ENCODE data around the gene CLK2.

CLK2 gene

DNA sequence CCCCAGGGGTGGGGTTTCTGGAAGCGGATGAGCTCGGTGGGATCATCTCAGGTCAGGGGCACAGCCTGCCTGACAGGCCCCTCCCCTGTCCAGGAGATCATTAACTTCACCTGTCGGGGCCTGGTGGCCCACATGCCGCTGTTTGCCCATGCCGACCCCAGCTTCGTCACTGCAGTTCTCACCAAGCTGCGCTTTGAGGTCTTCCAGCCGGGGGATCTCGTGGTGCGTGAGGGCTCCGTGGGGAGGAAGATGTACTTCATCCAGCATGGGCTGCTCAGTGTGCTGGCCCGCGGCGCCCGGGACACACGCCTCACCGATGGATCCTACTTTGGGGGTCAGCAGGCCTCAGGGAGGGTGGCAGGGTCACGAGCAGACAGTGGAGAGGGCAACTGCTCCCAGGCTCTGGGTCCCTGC is 12.3 kb upstream of the CLK2 start:
- H3K36me3 Mint-ChIP-seq (ENCODE audit: low read depth): no peaks in the 10 kb centered on the region
- no peak overlapping the region for H3K27ac Mint-ChIP-seq
- H3K9me3 Mint-ChIP-seq: no peaks in the 10 kb centered on the region
- H3K4me1 Mint-ChIP-seq (ENCODE audit: low read depth): no peaks in the 10 kb centered on the region
- H3K27me3 Mint-ChIP-seq (ENCODE audit: low read depth): peaks cover 5% of the 10 kb centered on the region
- no peak overlapping the region for H3K4me3 Mint-ChIP-seq

DNA sequence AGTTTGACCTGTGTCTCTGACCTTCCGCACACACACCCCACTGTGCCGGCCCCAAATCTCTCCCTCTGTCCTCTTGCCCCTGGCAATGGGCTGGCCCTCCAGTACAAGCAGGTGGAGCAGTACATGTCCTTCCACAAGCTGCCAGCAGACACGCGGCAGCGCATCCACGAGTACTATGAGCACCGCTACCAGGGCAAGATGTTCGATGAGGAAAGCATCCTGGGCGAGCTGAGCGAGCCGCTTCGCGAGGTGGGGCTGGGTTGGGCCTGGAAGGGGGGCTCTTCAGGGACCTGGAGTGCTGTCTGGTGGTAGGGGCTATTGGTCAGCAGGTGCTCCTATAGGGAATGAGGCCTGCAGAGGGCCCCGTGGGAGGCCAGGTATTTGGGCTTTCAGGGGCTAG is 11.8 kb upstream of the CLK2 start:
- peaks cover 2% of the 10 kb centered on the region for H3K27me3 Mint-ChIP-seq (ENCODE audit: low read depth)
- no peaks in the 10 kb centered on the region for H3K9me3 Mint-ChIP-seq
- H3K4me1 Mint-ChIP-seq (ENCODE audit: low read depth): no peaks in the 10 kb centered on the region
- no peak overlapping the region for H3K4me3 Mint-ChIP-seq
- no peak overlapping the region for H3K27ac Mint-ChIP-seq
- no peaks in the 10 kb centered on the region for H3K36me3 Mint-ChIP-seq (ENCODE audit: low read depth)

DNA sequence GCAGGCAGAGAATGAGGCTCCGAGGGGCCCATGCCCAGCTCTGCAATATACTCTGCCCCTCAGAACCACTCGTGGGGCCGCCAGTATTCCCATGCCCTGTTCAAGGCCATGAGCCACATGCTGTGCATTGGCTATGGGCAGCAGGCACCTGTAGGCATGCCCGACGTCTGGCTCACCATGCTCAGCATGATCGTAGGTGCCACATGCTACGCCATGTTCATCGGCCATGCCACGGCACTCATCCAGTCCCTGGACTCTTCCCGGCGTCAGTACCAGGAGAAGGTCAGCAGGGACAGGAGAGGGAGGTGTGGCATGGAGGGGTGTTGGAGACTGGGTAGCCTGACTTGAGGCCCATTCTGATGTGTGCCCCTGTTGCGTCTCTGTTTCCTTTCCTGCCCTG is 11.2 kb upstream of the CLK2 start:
- H3K36me3 Mint-ChIP-seq (ENCODE audit: low read depth): no peaks in the 10 kb centered on the region

DNA sequence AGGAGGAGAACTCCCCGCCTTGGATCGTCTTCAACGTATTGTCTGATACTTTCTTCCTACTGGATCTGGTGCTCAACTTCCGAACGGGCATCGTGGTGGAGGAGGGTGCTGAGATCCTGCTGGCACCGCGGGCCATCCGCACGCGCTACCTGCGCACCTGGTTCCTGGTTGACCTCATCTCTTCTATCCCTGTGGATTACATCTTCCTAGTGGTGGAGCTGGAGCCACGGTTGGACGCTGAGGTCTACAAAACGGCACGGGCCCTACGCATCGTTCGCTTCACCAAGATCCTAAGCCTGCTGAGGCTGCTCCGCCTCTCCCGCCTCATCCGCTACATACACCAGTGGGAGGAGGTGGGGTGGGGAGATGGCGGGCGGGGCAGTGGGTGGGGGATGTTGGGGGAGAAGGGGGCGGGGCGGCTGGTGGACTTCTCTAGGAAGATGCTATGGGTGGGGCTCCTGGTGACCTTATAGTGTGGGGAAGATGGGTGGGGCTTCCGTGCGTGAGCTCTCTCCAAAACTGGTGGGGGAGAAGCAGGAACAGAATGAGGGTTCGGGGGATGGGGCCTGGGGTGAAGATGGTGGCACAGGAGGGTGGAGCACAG is 9.3 kb upstream of the CLK2 start:
- no peak overlapping the region for H3K27ac Mint-ChIP-seq
- peaks cover 5% of the 10 kb centered on the region for H3K27me3 Mint-ChIP-seq (ENCODE audit: low read depth)
- no peak overlapping the region for H3K4me3 Mint-ChIP-seq
- H3K9me3 Mint-ChIP-seq: no peaks in the 10 kb centered on the region
- H3K4me1 Mint-ChIP-seq (ENCODE audit: low read depth): peaks cover 4% of the 10 kb centered on the region
- no peaks in the 10 kb centered on the region for H3K36me3 Mint-ChIP-seq (ENCODE audit: low read depth)

More for the DNA sequence above, 11.2 kb upstream of the CLK2 start:
- H3K4me1 Mint-ChIP-seq (ENCODE audit: low read depth): no peaks in the 10 kb centered on the region
- peaks cover 1% of the 10 kb centered on the region for H3K27me3 Mint-ChIP-seq (ENCODE audit: low read depth)
- no peak overlapping the region for H3K4me3 Mint-ChIP-seq
- no peaks in the 10 kb centered on the region for H3K9me3 Mint-ChIP-seq
- H3K27ac Mint-ChIP-seq: no peak overlapping the region

DNA sequence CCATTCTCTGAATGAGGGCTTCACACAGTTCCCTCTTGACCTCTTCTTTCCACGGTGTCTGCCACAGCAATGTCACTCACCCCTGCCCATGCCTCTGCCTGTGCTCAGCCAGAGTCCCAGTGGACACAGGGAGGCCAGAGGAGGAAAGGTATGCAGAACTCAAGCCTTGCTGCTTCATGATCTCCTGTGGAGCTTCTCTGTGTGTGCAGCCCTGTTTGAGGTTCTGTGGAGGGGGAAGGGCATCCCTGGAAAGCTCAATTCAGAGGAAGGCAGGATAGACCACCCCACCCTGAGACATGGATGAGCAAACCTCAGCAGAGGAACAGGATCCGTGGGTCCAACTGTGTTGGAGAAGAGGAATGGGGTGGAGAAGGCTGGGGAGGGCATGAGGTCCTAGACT is 6.0 kb upstream of the CLK2 start:
- Mint-ChIP-seq H3K4me3 (no peak overlapping the region), H3K9me3 (no peaks in the 10 kb centered on the region), H3K27me3 (ENCODE audit: low read depth) (peaks cover 5% of the 10 kb centered on the region), H3K4me1 (ENCODE audit: low read depth) (peaks cover 17% of the 10 kb centered on the region), H3K36me3 (ENCODE audit: low read depth) (no peaks in the 10 kb centered on the region), H3K27ac (no peak overlapping the region)

DNA sequence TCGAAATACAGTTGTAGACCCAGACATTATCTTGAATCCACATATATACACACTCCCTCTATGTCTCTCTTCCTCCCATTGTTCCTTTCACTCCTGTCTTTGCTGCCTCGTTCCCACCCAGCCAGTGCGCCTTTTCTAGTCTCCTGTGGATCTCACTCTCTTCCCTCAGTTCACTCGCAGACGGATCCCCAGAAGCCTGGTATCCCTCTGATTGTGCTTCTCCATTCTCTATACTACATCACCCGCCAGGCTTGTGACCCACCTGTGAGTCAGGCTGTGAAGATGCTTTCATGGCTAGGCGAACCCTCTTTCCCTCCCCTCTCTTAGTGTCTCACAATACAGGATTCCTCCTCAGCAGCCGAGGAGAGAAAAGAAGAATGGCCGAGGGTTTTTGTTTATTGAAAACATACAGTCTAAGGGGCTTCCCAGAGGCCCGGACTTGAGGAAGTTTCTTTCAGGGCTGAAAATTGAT is 5.4 kb upstream of the CLK2 start:
- Mint-ChIP-seq H3K36me3 (ENCODE audit: low read depth) (no peaks in the 10 kb centered on the region), H3K4me1 (ENCODE audit: low read depth) (peaks cover 19% of the 10 kb centered on the region), H3K27me3 (ENCODE audit: low read depth) (peaks cover 5% of the 10 kb centered on the region), H3K27ac (no peak overlapping the region), H3K4me3 (peak overlapping the region; percentile 74), H3K9me3 (no peaks in the 10 kb centered on the region)

DNA sequence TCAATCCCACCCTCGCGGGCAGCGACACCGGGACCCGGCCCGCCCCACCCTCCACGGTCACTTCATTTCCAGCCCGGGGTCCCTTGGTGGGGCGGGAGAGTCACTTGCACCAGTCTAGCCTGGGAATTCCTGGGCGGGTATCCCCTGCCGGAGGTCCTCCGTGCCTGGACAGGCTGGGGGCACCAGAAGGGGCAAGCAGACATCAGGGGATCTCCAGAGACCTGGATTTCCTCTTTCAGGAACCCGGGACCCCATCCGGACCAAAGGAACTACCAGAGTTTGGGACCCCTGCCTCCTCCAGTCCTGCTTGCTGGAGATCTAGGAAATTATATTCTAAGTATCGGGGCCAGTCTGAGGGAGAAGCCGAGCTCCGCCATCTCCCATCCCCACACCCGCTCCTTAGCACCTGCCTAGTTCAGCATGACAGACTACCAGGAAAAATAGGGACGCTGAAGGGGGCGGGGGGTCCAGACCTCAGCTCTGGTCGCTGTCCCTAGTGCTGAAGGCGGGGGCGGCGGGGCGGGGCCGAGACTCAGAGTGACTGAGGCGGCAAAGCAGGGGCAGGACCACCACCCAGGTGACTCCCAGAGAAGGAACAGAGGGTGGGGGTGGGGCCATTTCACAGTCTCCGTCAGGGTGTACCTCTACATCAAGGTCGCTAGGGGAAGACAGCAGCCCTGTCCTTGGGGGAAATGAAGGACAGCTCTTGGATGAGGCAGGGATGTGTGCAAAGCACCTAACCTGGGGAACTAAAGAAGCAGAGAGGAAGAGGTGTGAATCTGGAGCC is 4.8 kb upstream of the CLK2 start:
- Mint-ChIP-seq H3K36me3 (ENCODE audit: low read depth) (no peaks in the 10 kb centered on the region), H3K4me1 (ENCODE audit: low read depth) (peaks cover 22% of the 10 kb centered on the region), H3K27me3 (ENCODE audit: low read depth) (peaks cover 5% of the 10 kb centered on the region), H3K27ac (no peak overlapping the region), H3K4me3 (peak overlapping the region; percentile 28), H3K9me3 (no peaks in the 10 kb centered on the region)

DNA sequence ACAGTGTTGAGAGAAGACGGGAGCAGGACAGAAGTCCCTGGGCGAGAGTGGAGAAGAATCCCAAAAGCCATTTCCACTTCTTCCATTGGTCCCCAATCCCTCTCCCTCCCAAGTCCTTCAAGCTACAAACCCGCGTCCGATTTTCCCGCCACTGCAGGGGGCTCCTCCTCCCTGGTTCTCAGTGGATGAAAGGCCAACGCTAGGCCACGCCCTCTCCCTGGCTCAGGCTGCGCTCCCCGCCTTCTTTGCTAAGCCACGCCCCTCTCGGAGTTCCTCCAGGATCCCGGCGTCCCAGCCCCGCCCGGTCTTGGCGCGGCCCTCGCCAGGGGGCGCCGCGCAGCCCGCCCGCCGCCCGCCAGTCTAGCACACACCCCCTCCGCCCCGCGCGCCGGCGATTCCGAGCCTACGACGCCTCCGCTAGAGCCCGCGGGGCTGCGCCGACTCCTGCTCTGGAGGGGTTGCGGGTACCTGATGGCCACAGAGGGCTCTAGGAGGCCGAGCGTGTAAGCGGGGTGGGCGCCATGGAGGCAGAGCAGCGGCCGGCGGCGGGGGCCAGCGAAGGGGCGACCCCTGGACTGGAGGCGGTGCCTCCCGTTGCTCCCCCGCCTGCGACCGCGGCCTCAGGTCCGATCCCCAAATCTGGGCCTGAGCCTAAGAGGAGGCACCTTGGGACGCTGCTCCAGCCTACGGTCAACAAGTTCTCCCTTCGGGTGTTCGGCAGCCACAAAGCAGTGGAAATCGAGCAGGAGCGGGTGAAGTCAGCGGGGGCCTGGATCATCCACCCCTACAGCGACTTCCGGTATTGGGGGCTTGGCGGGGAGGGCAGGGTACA is 4.0 kb upstream of the CLK2 start, which contains the start of gene HCN3:
Gene HCN3 (plus strand): TSS at position 394 of the 832 bp plus-strand sequence. CDS start 128 bp downstream, at position 522.
- H3K4me1 Mint-ChIP-seq (ENCODE audit: low read depth): peaks cover 28% of the 10 kb centered on the region
- peaks cover 5% of the 10 kb centered on the region for H3K36me3 Mint-ChIP-seq (ENCODE audit: low read depth)
- no peaks in the 10 kb centered on the region for H3K9me3 Mint-ChIP-seq
- peak within 1 kb of the TSS; percentile 80 for H3K4me3 Mint-ChIP-seq
- H3K27ac Mint-ChIP-seq: peak within 1 kb of the TSS; percentile 26
- H3K27me3 Mint-ChIP-seq (ENCODE audit: low read depth): peaks cover 5% of the 10 kb centered on the region

DNA sequence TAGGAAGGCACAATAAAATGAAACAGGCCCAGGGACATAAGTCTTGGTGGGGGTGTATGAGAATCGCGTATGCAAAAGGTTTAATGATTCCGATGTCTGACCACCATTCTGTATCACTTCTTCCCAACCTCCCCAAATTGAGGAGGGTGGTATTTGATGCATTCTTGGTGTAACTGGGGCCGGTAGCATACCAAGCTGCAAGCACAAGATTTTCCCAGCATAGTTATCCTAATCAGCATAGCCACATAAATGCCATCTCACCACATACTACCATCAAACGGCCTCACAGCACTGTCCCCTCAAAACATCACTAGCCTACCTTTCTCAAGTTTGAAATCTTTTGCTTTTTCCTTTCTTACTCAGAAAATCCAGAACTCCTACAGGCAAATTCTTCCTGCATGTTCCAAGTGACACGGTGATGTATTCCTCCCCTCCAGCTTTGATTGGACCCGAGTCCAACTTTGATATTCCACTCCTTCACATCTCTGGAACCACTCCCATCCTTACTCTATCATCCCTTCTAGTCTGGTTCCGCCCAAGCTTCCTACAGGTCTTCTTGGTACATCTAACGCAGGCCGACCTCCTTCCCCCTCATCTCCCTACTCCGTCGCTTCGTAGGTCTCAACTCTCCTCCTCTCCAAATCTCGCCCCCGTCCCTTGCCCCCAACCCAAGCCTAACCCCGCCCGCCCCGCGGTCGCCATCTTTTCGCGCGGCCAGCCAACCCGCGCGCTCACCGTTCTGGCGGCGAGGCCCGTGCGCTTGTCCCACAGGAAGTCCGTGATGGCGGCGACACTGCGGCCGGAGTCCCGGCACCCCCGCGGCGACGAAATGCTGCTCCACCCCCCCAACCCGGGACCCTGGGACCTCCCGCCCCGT is 600 bp downstream of the CLK2 start:
- Mint-ChIP-seq H3K27ac (peak overlapping the region; percentile 92), H3K4me3 (peak overlapping the region; percentile 97), H3K27me3 (ENCODE audit: low read depth) (no peaks in the 10 kb centered on the region), H3K4me1 (ENCODE audit: low read depth) (peaks cover 35% of the 10 kb centered on the region), H3K36me3 (ENCODE audit: low read depth) (peaks cover 30% of the 10 kb centered on the region), H3K9me3 (no peaks in the 10 kb centered on the region)

DNA sequence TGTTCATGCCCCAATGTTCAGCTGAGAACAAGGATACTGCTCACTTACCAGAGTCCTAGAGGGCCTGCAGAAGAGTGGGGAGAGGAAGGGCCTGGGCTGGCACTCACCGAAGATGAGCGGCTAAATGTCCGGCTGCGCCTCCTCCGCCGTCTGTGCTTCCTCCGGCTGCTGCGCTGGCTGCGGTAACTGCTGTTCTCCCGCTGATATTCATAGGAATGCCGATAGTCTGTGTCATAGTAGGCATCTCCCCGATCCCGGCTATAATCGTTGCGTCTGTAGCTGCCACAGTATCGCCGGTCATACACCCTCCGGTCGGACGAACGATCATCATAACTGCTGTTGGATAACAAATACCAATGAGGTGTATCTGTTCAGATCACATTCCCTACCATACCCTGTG is 3.9 kb downstream of the CLK2 start:
- no peaks in the 10 kb centered on the region for H3K27me3 Mint-ChIP-seq (ENCODE audit: low read depth)
- peaks cover 24% of the 10 kb centered on the region for H3K4me1 Mint-ChIP-seq (ENCODE audit: low read depth)
- H3K9me3 Mint-ChIP-seq: no peaks in the 10 kb centered on the region
- H3K36me3 Mint-ChIP-seq (ENCODE audit: low read depth): peaks cover 54% of the 10 kb centered on the region
- H3K4me3 Mint-ChIP-seq: no peak overlapping the region
- H3K27ac Mint-ChIP-seq: no peak overlapping the region

DNA sequence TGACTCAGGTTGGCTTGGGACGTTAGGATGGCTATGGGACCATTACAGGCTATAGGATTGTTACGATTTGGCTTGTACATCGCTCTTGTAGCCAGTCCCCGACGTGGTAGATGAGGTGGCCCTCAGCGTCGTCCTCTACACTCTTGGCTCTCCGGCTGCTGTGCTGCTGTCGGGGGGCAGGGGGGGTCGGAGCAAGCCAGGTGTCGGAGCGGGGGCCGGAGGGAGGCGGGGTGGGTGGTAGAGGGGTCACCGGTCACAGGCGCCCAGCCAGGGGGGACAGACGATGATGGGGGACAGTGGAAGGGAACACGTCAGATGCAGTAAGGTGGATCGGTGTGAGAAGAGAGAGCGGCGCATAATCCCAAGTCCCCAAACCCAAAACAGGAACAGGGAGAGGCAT is 4.7 kb downstream of the CLK2 start:
- Mint-ChIP-seq H3K36me3 (ENCODE audit: low read depth) (peaks cover 60% of the 10 kb centered on the region), H3K27me3 (ENCODE audit: low read depth) (no peaks in the 10 kb centered on the region), H3K4me1 (ENCODE audit: low read depth) (peaks cover 23% of the 10 kb centered on the region), H3K9me3 (no peaks in the 10 kb centered on the region), H3K27ac (no peak overlapping the region), H3K4me3 (no peak overlapping the region)

DNA sequence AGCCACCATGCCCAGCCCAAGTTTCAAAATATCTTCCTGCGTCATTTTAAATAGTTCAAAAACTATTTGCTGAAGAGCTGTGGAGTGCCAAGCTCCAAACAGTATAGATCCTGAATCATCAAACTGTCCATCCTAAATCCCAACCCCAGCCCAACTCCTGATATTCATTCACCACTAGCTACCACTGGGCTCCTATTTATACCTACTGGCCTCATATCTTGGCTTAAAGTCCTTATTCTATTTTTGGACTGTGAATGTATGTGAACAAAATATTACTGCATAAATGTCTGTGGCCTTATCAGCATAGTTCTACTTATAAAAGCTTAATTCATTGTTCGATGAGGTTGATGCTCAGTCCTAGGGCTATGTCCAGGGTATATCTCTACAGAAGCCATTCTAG is 5.9 kb downstream of the CLK2 start:
- H3K27ac Mint-ChIP-seq: no peak overlapping the region
- H3K27me3 Mint-ChIP-seq (ENCODE audit: low read depth): no peaks in the 10 kb centered on the region

DNA sequence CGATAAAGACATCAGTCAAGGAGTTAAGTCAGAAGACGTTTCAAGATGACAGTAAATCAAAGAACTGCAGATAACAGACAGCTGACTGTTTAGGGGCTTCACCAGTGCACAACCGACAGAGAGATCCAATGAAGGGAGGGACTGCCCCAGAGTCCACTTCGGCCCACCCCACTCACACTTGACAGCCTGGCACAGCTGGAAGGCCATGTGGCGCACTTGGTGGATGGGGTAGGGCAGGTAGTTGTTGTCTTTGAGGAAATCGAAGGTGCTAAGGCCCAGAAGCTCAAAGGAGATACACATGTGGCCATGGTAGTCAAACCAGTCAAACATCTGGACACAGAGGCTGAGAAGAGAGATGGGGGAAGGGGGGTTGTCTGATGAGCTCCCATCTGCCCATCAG is 6.8 kb downstream of the CLK2 start:
- no peak overlapping the region for H3K27ac Mint-ChIP-seq
- no peaks in the 10 kb centered on the region for H3K9me3 Mint-ChIP-seq
- peaks cover 64% of the 10 kb centered on the region for H3K36me3 Mint-ChIP-seq (ENCODE audit: low read depth)
- H3K27me3 Mint-ChIP-seq (ENCODE audit: low read depth): no peaks in the 10 kb centered on the region
- H3K4me1 Mint-ChIP-seq (ENCODE audit: low read depth): peaks cover 28% of the 10 kb centered on the region
- no peak overlapping the region for H3K4me3 Mint-ChIP-seq

More for the DNA sequence above, 5.9 kb downstream of the CLK2 start:
- no peak overlapping the region for H3K4me3 Mint-ChIP-seq
- peaks cover 27% of the 10 kb centered on the region for H3K4me1 Mint-ChIP-seq (ENCODE audit: low read depth)
- no peaks in the 10 kb centered on the region for H3K9me3 Mint-ChIP-seq
- H3K36me3 Mint-ChIP-seq (ENCODE audit: low read depth): peaks cover 64% of the 10 kb centered on the region

DNA sequence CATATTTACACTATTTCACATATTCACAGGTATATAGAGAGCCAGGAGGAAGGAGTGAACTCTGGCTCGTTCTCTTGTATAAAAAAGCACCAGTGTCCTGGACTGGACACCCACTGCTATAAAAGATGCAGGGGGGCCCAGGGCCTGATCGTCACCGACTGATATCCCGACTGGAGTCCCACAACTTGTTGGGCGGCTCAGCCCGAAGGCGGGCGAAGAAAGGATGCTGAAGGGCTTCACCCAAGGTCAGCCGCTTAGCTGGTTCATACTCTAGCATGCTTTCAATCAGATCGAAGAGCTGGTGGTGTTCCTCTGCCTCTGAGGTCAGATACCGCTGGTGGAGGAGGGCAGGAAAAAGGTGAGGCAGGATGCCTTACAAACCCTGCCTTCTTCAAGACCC is 10.2 kb downstream of the CLK2 start:
- Mint-ChIP-seq H3K4me3 (peak overlapping the region; percentile 60), H3K9me3 (no peaks in the 10 kb centered on the region), H3K4me1 (ENCODE audit: low read depth) (peaks cover 31% of the 10 kb centered on the region), H3K36me3 (ENCODE audit: low read depth) (peaks cover 61% of the 10 kb centered on the region), H3K27me3 (ENCODE audit: low read depth) (no peaks in the 10 kb centered on the region), H3K27ac (peak overlapping the region; percentile 36)
